Type B pancreatic cell (in vitro differentiated cells): Measurements from ENCODE around the gene WIZ. TPM values are rescaled to one million over a fixed set of nuclear protein-coding genes. Genes with fewer than 3 reads are reported as not detected.

Experiments used
- DNase-seq: peaks from one replicate; pipeline ENCODE4 v3.0.0; 2021; ENCODE audit warnings: mixed read lengths; ENCODE audit not compliant: unreplicated experiment; ENCODE audit errors: extremely low spot score
- H3K27ac Mint-ChIP-seq: 2 replicates; pipeline ENCODE4 v1.8.0; 2021; ENCODE audit warnings: mild to moderate bottlenecking, mixed read lengths
- H3K27me3 Mint-ChIP-seq: 2 replicates; pipeline ENCODE4 v1.8.0; 2021; ENCODE audit warnings: mixed read lengths
- H3K36me3 Mint-ChIP-seq: 2 replicates; pipeline ENCODE4 v1.8.0; 2021; ENCODE audit warnings: mixed read lengths
- H3K4me1 Mint-ChIP-seq: one replicate; pipeline ENCODE4 v1.8.0; 2021; ENCODE audit warnings: mixed read lengths; ENCODE audit not compliant: unreplicated experiment
- H3K4me3 Mint-ChIP-seq: 2 replicates; pipeline ENCODE4 v1.8.0; 2021; ENCODE audit warnings: mild to moderate bottlenecking, mixed read lengths
- H3K9me3 Mint-ChIP-seq: 2 replicates; pipeline ENCODE4 v1.8.0; 2021; ENCODE audit warnings: mixed read lengths
- CTCF ChIP-seq: fragments of 200-600 bp; sonication (generic); conservative IDR thresholded peaks from 2 replicates; pipeline ENCODE4 v1.5.0; 2021; ENCODE audit warnings: antibody characterized with exemption, mild to moderate bottlenecking
- total RNA-seq: library from RNA; stranded (reverse); gene quantifications from 2 replicates; pipeline ENCODE4 v1.2.1, GENCODE V29; 2021; ENCODE audit warnings: low replicate concordance

WIZ gene
- total RNA-seq, 1 donor from 2014 or later, result 45.8 TPM

DNA sequence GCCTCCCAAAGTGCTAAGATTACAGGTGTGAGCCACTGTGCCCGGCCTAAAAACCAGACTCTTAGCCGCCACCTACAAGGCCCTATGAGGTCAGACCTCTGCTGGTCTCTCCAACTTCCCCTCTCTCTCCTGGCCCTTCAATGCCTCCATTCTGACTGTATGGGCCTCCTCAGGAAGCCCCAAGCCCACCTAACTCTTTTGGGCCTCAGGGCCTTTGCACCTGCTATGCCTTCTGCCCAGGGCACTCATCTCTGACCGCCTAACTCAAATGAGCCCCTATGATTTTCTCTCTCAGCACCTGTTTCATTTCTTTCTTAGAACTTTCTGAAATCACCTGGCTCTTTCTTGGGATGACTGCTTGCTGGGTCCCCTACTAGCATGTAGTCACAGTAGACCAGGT lies 6.4 kb downstream of the WIZ start:
- Mint-ChIP-seq H3K4me3 (no peak overlapping the region), H3K4me1 (no peaks in the 10 kb centered on the region), H3K9me3 (no peaks in the 10 kb centered on the region), H3K27ac (no peak overlapping the region), H3K27me3 (no peaks in the 10 kb centered on the region), H3K36me3 (no peaks in the 10 kb centered on the region)
- no peak for DNase-seq
- TF ChIP-seq CTCF, result no peak

DNA sequence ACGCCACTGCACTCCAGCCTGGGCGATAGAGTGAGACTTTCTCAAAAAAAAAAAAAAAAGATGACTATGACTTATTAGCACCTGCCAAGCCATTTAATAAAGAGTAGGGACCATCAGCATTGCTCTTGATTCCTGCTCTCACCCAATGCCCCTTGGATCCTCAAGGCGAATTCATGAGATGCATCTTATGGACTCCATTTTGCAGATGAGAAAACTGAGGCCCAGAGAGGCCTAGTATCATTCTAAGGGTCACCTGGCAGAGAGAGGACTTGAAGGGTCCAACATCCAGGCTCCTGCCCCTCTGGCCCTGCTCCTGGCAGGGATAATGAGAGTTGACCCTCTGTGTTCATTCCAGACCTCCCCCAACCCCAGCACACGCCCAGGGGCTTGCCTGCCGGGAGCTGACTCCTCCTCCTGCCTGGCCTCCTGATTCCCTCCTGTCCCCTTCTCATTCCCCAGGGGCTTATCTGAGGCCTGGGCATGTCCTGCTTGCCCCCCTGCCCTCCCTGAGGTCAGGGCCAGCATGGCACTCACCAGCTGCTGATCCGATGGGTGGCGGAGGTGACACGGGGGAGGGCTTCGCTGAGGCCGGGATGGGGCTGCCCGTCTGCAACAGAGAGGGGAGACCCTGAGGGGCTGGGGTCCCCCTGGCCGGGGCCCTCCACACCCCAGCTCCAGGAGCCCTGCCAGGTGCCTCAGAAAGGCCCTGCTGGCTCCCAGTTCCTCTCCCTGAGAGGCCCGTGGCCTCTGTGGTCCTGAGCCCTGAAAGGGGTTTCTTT lies 7.4 kb downstream of the WIZ start:
- Mint-ChIP-seq H3K4me3 (no peak overlapping the region), H3K4me1 (no peaks in the 10 kb centered on the region), H3K27me3 (no peaks in the 10 kb centered on the region), H3K36me3 (no peaks in the 10 kb centered on the region), H3K27ac (no peak overlapping the region), H3K9me3 (no peaks in the 10 kb centered on the region)
- no peak for DNase-seq
- no peak for TF ChIP-seq CTCF

- TF ChIP-seq CTCF, result no peak
- no peak overlapping the region for H3K4me3 Mint-ChIP-seq
- H3K36me3 Mint-ChIP-seq, result no peaks in the 10 kb centered on the region
- H3K4me1 Mint-ChIP-seq, result no peaks in the 10 kb centered on the region
- H3K27me3 Mint-ChIP-seq, result no peaks in the 10 kb centered on the region
- H3K27ac Mint-ChIP-seq, result no peak overlapping the region
- no peak for DNase-seq
- H3K9me3 Mint-ChIP-seq, result no peaks in the 10 kb centered on the region
Observed at GRCh38 chr19:15441317-15441716, 8.4 kb downstream of the WIZ start.

DNA sequence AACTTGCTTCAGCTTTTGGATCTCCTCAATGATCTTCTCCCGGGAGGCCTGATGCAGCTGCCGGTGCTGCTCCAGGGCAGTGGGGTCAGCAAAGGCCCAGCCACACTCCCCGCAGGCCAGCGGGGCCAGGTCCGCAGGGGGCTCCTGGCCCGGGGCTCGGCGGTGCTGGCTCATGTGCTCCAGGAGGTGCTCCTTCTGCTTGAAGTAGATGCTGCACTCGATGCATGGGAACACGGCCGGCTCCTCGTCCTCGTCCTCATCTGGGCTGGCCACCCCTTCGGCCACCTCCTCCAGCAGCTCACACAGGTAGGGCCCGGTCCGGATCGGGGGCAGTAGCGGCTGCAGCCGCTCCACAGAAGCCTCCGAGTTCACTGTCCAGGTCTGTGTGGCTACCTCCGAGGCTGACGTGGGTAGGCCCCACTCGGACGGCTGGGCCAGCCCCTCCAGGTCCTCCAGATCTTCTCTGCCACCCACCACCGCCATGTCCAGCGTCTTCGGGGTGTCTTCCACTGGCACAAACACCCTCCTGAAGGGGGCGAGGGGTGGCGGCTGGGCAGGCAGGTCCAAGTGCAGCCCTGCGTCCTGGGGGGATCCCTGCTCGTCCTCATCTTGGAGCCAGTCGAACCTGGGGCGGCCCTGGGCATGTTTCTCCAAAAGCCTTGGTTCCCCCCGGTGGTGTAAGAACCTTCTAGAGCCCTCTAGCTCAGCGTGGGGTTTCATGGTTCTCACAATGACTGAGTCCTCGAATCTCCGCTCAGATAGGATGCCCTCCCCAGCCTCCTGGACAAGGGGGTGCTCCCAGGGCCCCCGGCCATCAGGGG lies 9.7 kb downstream of the WIZ start:
- no peaks in the 10 kb centered on the region for H3K36me3 Mint-ChIP-seq
- no peak overlapping the region for H3K4me3 Mint-ChIP-seq
- TF ChIP-seq CTCF, result no peak
- no peaks in the 10 kb centered on the region for H3K27me3 Mint-ChIP-seq
- H3K27ac Mint-ChIP-seq, result no peak overlapping the region
- no peaks in the 10 kb centered on the region for H3K4me1 Mint-ChIP-seq
- H3K9me3 Mint-ChIP-seq, result no peaks in the 10 kb centered on the region
- no peak for DNase-seq

GRCh38 chr19:15439078-15439799 lies 10.5 kb downstream of the WIZ start:
- TF ChIP-seq CTCF, result no peak
- no peaks in the 10 kb centered on the region for H3K4me1 Mint-ChIP-seq
- H3K27me3 Mint-ChIP-seq, result no peaks in the 10 kb centered on the region
- no peak overlapping the region for H3K4me3 Mint-ChIP-seq
- H3K9me3 Mint-ChIP-seq, result no peaks in the 10 kb centered on the region
- H3K27ac Mint-ChIP-seq, result no peak overlapping the region
- H3K36me3 Mint-ChIP-seq, result no peaks in the 10 kb centered on the region
- no peak for DNase-seq
